ENCODE data around the gene ACOT12. TPM values are rescaled to one million over a fixed set of nuclear protein-coding genes. Genes with fewer than 3 reads are reported as not detected.
"Not testable (repeated sequence)": the region's sequence is repeated elsewhere in the genome, so short reads cannot be mapped to it uniquely, and the experiment has no call there.

ACOT12 gene
- total and polyA plus RNA-seq, 2 donors (not counting 1 experiment from before 2014, with no cell fraction given): 2.0 to 4.3 TPM

- Histone ChIP-seq H3K9me3 (ENCODE audit: control insufficient read depth, insufficient read depth, low read depth, low read length) (no peaks in the 10 kb centered on the region), H3K79me2 (ENCODE audit: control insufficient read depth, insufficient read depth, low read length) (no peaks in the 10 kb centered on the region), H3K4me3 (replicated peaks in 1 of 4; ENCODE audit: control extremely low read depth in 1 of 4, insufficient read depth in 1 of 4, low read depth in 3 of 4, low read length in 4 of 4) (no peak overlapping the region), H3K4me1 (ENCODE audit: control insufficient read depth, extremely low read depth, insufficient read depth, low read length) (no peaks in the 10 kb centered on the region), H3K36me3 (ENCODE audit: control insufficient read depth, insufficient read depth, low read length) (no peaks in the 10 kb centered on the region), H4K20me1 (ENCODE audit: control insufficient read depth, extremely low read depth, insufficient read depth, low read length) (no peaks in the 10 kb centered on the region), H3K27ac (ENCODE audit: insufficient read depth, low read length) (no peak overlapping the region), H2AFZ (ENCODE audit: low read length) (no peak overlapping the region), H3K27me3 (ENCODE audit: control insufficient read depth, insufficient read depth, low read length) (no peaks in the 10 kb centered on the region), H3K4me2 (ENCODE audit: extremely low read depth, insufficient read depth, low read length) (no peak overlapping the region), H3K9ac (ENCODE audit: insufficient read depth, low read length) (no peak overlapping the region)
- DNase-seq (ENCODE audit: low read depth in 2 of 2): no peak
- TF ChIP-seq EZH2 (IDR thresholded peaks at IDR 0.05; ENCODE audit: low read length, missing control alignments) (no peak), CTCF (conservative IDR thresholded peaks at IDR 0.05 in 1 of 2, IDR thresholded peaks at IDR 0.05 in 1 of 2; ENCODE audit: low read depth in 1 of 2, low read length in 2 of 2) (no peak)
These were observed 48.4 kb downstream of the ACOT12 start for GRCh38 chr5:81345411-81346003.

- TF ChIP-seq CTCF (conservative IDR thresholded peaks at IDR 0.05 in 1 of 2, IDR thresholded peaks at IDR 0.05 in 1 of 2; ENCODE audit: low read depth in 1 of 2, low read length in 2 of 2) (no peak), EZH2 (IDR thresholded peaks at IDR 0.05; ENCODE audit: low read length, missing control alignments) (no peak)
- DNase-seq (ENCODE audit: low read depth in 2 of 2): no peak
- Histone ChIP-seq H3K79me2 (ENCODE audit: control insufficient read depth, insufficient read depth, low read length) (no peaks in the 10 kb centered on the region), H3K4me2 (ENCODE audit: extremely low read depth, insufficient read depth, low read length) (no peak overlapping the region), H2AFZ (ENCODE audit: low read length) (no peak overlapping the region), H3K27me3 (ENCODE audit: control insufficient read depth, insufficient read depth, low read length) (no peaks in the 10 kb centered on the region), H3K9me3 (ENCODE audit: control insufficient read depth, insufficient read depth, low read depth, low read length) (no peaks in the 10 kb centered on the region), H3K4me3 (replicated peaks in 1 of 4; ENCODE audit: control extremely low read depth in 1 of 4, insufficient read depth in 1 of 4, low read depth in 3 of 4, low read length in 4 of 4) (no peak overlapping the region), H3K36me3 (ENCODE audit: control insufficient read depth, insufficient read depth, low read length) (no peaks in the 10 kb centered on the region), H3K27ac (ENCODE audit: insufficient read depth, low read length) (no peak overlapping the region), H4K20me1 (ENCODE audit: control insufficient read depth, extremely low read depth, insufficient read depth, low read length) (no peaks in the 10 kb centered on the region), H3K4me1 (ENCODE audit: control insufficient read depth, extremely low read depth, insufficient read depth, low read length) (no peaks in the 10 kb centered on the region), H3K9ac (ENCODE audit: insufficient read depth, low read length) (no peak overlapping the region)
These were observed 49.2 kb downstream of the ACOT12 start for GRCh38 chr5:81344736-81345135.

GRCh38 chr5:81338213-81338612 is 55.7 kb downstream of the ACOT12 start:
- H3K9ac ChIP-seq (ENCODE audit: insufficient read depth, low read length); H3K79me2 ChIP-seq (ENCODE audit: control insufficient read depth, insufficient read depth, low read length); H3K27me3 ChIP-seq (ENCODE audit: control insufficient read depth, insufficient read depth, low read length); DNase-seq (ENCODE audit: low read depth in 2 of 2); H3K27ac ChIP-seq (ENCODE audit: insufficient read depth, low read length); H3K36me3 ChIP-seq (ENCODE audit: control insufficient read depth, insufficient read depth, low read length); H2AFZ ChIP-seq (ENCODE audit: low read length); H4K20me1 ChIP-seq (ENCODE audit: control insufficient read depth, extremely low read depth, insufficient read depth, low read length); H3K4me2 ChIP-seq (ENCODE audit: extremely low read depth, insufficient read depth, low read length); H3K9me3 ChIP-seq (ENCODE audit: control insufficient read depth, insufficient read depth, low read depth, low read length); H3K4me1 ChIP-seq (ENCODE audit: control insufficient read depth, extremely low read depth, insufficient read depth, low read length); H3K4me3 ChIP-seq (replicated peaks in 1 of 4; ENCODE audit: control extremely low read depth in 1 of 4, insufficient read depth in 1 of 4, low read depth in 3 of 4, low read length in 4 of 4): not testable (repeated sequence)

Measured in fibroblast of lung (primary cell).